CD4-positive, alpha-beta T cell treated with Interleukin-4 for 1 hour (primary cell): Measurements from ENCODE around the gene TRAM2.
"Not testable (repeated sequence)": the region's sequence is repeated elsewhere in the genome, so short reads cannot be mapped to it uniquely, and the experiment has no call there.

Source experiments
- DNase-seq, 2 donors: peaks; one replicate each; pipeline ENCODE4 v3.0.0-alpha.2; 2020 to 2022

The TRAM2 gene

DNA sequence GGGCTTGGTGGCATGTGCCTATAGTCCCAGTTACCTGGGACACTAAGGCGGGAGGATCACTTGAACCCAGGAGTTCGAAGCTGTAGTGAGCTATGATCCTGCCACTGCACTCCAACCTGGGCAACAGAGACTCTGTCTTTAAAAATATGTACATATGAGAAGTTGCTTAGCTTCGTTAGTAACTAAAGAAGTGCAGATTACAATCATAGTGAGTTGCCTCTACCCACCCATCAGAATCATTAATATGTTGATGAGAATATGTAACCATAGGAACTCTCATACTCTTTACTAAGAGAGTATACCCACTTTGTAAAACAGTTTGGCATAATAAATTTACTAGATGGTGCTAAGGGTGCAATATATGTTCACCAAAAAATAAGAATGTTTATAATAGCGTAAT, 102.7 kb downstream of the TRAM2 start:
- no peak for DNase-seq

- not testable (repeated sequence) for DNase-seq
Observed at GRCh38 chr6:52461194-52461593, 115.7 kb downstream of the TRAM2 start.

GRCh38 chr6:52457096-52457495, 119.8 kb downstream of the TRAM2 start:
- no peak for DNase-seq

DNA sequence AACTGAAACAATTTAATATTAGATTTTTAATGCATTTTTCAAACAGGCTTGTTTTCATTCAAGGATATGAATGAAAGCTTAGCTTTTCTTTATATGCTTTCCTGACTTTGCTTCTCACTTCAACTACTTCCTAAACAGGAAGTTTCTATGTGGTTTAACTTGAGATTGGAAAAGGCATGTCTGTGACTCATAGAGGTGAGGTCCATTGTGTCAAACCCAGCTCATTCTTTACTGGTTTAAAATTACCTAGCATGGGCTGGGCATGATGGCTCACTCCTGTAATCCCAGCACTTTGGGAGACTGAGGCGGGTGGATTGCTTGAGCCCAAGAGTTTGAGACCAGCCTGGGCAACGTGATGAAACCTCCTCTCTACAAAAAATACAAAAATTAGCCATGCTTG, 122.3 kb downstream of the TRAM2 start:
- no peak for DNase-seq
